Activated gamma-delta T cell treated with anti-CD3 and anti-CD28 coated beads, Interleukin-2, amount 50 U/mL, for 16 hours (primary cell): ENCODE measurements around the gene DERA.
"Not testable (repeated sequence)": the region's sequence is repeated elsewhere in the genome, so short reads cannot be mapped to it uniquely, and the experiment has no call there.

Experiments used
- DNase-seq: peaks from one replicate; pipeline ENCODE4 v3.0.0-alpha.2; 2020; ENCODE audit warnings: low read depth

DERA gene

GRCh38 chr12:15910864-15911721 lies at the start of gene DERA:
Gene DERA, plus strand, starts transcription at chr12:15911332. Its CDS starts 52 bp downstream, at chr12:15911384.
- DNase-seq: peak; percentile 18

GRCh38 chr12:15861404-15861803 lies 49.7 kb upstream of the DERA start:
- DNase-seq: no peak

- DNase-seq: no peak
These were observed 48.3 kb upstream of the DERA start for GRCh38 chr12:15862840-15863239.

DNA sequence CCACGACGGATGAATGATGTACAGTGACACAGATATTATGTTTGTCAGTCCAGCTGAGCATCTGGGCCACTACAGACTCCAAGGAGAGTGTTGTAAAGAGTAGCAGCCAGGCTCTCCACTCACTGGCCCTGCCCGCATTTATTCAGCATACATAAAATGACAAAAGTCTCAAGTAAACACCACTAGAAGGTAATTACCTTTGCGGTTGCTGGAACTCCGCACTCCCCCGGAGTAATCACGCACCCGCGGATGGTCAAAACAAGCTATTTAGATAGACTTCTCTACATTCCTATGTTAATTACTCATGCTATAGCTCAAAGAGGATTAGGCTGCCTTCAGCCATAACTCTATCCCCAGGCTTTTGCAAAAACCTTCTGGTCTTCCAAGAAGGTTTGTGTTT lies 47.8 kb upstream of the DERA start:
- DNase-seq: no peak

- no peak for DNase-seq
These were observed 47.1 kb upstream of the DERA start for GRCh38 chr12:15863984-15864383.

GRCh38 chr12:15868186-15868585 lies 42.9 kb upstream of the DERA start:
- DNase-seq: no peak

DNA sequence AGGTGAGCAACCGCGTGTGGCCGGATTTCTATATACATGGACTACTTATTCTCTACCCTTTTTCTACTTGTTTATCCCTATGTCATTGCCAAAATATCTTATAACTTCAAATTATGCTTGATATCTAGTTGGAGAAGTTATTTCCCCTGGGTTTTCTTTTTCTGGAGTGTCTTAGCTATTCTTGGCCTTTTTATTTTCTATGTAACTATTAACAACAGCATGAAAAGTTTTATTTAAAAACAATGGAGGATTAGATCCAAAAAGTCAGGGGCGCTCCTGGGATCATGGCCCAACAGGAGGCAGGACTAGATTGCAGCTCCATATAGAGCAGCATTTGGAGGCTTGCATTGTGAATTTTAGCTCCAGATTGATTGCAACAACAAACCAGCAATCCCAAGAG lies 37.6 kb upstream of the DERA start:
- no peak for DNase-seq

GRCh38 chr12:15874556-15875145 lies 36.5 kb upstream of the DERA start:
- DNase-seq: not testable (repeated sequence)

GRCh38 chr12:15875863-15876262 lies 35.3 kb upstream of the DERA start:
- DNase-seq: no peak

- DNase-seq: no peak
These were observed 31.7 kb upstream of the DERA start for GRCh38 chr12:15879413-15879812.

- no peak for DNase-seq
These were observed 30.4 kb upstream of the DERA start for GRCh38 chr12:15880721-15881120.

- peak; percentile 91 for DNase-seq
These were observed 28.8 kb upstream of the DERA start, which contains the start of gene STRAP for GRCh38 chr12:15882118-15882971. Gene STRAP, plus strand, starts transcription at chr12:15882387. Its CDS starts 321 bp downstream, at chr12:15882708.

GRCh38 chr12:15883536-15883935 lies 27.6 kb upstream of the DERA start:
- no peak for DNase-seq

DNA sequence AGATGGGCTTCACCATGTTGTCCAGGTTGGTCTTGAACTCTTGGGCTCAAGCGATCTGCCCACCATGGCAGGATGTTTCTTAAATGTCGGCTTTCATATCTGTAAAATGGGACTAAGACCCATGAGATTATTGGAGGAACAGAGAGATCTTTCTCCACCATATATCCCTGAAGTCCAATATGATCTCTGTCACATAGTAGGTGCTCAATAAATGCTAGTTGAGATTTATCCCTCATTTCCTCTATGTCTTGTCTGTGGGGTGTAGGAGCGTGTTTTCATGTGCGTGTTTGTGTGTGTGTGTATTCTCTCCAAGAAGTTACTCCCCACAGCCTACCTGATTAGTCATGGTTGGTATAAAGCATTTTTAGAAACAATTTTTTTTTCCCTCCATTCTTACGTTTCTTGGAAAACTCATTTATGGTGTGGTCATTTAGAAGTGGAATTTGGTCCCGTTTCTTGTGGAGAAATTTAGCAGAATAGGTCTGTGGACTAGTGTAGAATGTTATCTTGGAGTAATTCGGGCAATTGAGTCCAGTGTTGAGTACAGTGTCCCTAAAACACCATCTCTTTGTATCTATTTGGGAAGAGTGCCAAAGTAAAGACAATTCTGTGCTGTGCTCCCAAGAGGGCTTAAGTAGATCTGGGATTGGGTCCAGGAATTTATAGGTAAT lies 24.6 kb upstream of the DERA start:
- no peak for DNase-seq

GRCh38 chr12:15887043-15887817 lies 23.9 kb upstream of the DERA start:
- no peak for DNase-seq

GRCh38 chr12:15892645-15893259 lies 18.4 kb upstream of the DERA start:
- no peak for DNase-seq

- no peak for DNase-seq
These were observed 17.9 kb upstream of the DERA start for GRCh38 chr12:15893260-15893659.

DNA sequence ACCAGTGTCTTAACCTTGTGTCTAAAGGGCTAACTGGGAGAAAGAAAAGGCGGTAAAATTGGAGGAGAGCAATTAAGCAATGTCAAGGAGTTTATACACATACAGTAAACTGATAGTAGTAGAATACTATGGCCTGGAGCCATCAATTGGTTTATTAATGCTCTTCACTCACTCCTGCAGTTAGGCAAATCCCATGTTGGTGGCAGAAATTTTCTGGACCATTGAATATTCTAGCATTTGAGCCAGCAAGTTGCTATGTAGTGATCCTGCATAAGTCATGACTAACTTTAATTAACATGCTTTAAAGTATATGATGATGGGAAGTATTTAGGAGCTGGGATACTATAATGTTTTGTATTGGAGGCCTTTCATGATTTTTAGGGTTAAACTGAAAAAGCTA lies 14.3 kb upstream of the DERA start:
- no peak for DNase-seq

GRCh38 chr12:15897433-15897832 lies 13.7 kb upstream of the DERA start:
- DNase-seq: no peak

DNA sequence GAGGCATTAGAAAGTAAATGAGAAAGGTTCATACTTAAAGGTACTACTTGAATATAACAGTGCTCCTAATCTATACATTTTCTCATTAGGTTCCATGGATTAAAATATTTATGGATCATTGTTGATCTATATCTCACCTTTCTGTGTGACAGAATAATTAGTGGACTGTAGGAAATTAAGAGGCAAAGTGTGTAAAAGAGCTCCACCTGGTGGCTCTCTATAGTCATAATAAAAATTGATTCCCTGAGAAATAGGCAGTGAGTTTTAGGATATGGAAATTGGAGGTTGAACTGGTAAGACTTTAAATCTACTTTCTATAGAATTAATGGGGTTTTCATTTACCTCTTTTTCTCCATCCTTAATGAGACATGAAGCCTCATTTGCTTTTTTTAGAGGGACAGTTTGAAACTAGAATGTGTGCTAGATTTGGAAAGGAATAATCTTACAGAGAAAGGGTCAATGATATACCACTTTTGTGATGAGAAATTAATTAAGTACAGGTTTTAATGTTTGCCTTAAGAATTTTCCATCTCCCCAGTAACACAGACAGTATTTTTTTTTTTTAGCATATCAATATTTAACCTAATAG lies 11.8 kb upstream of the DERA start:
- no peak for DNase-seq
